OCI-LY7 (cell line): ENCODE measurements around the gene CXCL12.

Source experiments
- CTCF ChIP-seq: fragments of 200-600 bp; sonication (generic); conservative IDR thresholded peaks from 2 replicates; pipeline ENCODE4 v1.5.1; 2014; ENCODE audit warnings: mild to moderate bottlenecking, antibody characterized with exemption, low read length, moderate library complexity, mixed read lengths
- EZH2phosphoT487 ChIP-seq: fragments of 200-600 bp; sonication (generic); IDR thresholded peaks from 2 replicates; pipeline ENCODE4 v1.6.1; 2018; ENCODE audit warnings: low read depth, borderline replicate concordance, mild to moderate bottlenecking, mixed run types, antibody characterized with exemption, low read length, moderate library complexity, mixed read lengths

GRCh38 chr10:44397476-44398225 lies 12.8 kb upstream of the CXCL12 start:
- no peak for TF ChIP-seq CTCF
- TF ChIP-seq EZH2phosphoT487 = no peak
